DOHH2 (cell line): ENCODE data around the gene SCYGR6.

ENCODE experiments used
- CTCF ChIP-seq: fragments of 200-600 bp; sonication (generic); IDR thresholded peaks from one replicate; pipeline ENCODE4 v1.5.1; 2014; ENCODE audit warnings: antibody characterized with exemption, mild to moderate bottlenecking, low read depth, low read length; ENCODE audit not compliant: poor library complexity, severe bottlenecking
- EZH2phosphoT487 ChIP-seq: fragments of 200-600 bp; sonication (generic); IDR thresholded peaks from 2 replicates; pipeline ENCODE4 v1.6.1; 2017; ENCODE audit warnings: borderline replicate concordance, mild to moderate bottlenecking, antibody characterized with exemption, low read length, moderate library complexity, mixed read lengths

- no peak for TF ChIP-seq CTCF
- TF ChIP-seq EZH2phosphoT487, result no peak
Measured at GRCh38 chr2:227765788-227766372, 41.3 kb upstream of the SCYGR6 start.
